GM12878 (cell line): ENCODE data around the gene AHNAK2. TPM values are rescaled to one million over a fixed set of nuclear protein-coding genes. Genes with fewer than 3 reads are reported as not detected.
A peak's percentile ranks its signal among the peaks of the same experiment; 100 is the strongest.
"Not testable (repeated sequence)": the region's sequence is repeated elsewhere in the genome, so short reads cannot be mapped to it uniquely, and the experiment has no call there.

ENCODE experiments used
- ATAC-seq: fragments of 200-7000 bp; cut with Tn5 transposase; 3 replicates; pipeline ENCODE4 v1.9.1; 2020; ENCODE audit warnings: mild to moderate bottlenecking, moderate library complexity
- BruUV-seq: library from RNA; stranded (reverse); fragments of 400-500 nt; replicated peaks from 2 replicates; lab custom pipeline; 2021; lab: Mats Ljungman, UMichigan
- CTCF ChIA-PET: fragments of 300-600 bp; sonication (Branson Sonifier 250); formaldehyde crosslinking; extraction: SDS; loops from one replicate; lab custom pipeline; 2021; ENCODE audit warnings: inconsistent platforms; lab: Yijun Ruan, JAX
- POLR2A ChIA-PET: fragments of 350-600 bp; formaldehyde crosslinking; extraction: SDS; loops from one replicate; lab custom pipeline; 2021; ENCODE audit warnings: inconsistent platforms; lab: Charles Lee
- RAD21 ChIA-PET: fragments of 300-600 bp; sonication (Branson Sonifier 250); formaldehyde crosslinking; loops from one replicate; lab custom pipeline; 2023; ENCODE audit warnings: antibody characterized with exemption; ENCODE audit not compliant: unreplicated experiment; lab: Charles Lee
- SMC1A ChIA-PET: fragments of 300-600 bp; sonication (Branson Sonifier 250); formaldehyde crosslinking; loops from one replicate; lab custom pipeline; 2023; ENCODE audit not compliant: unreplicated experiment, uncharacterized antibody; lab: Charles Lee
- DNase-seq: peaks from one replicate; pipeline ENCODE4 v3.0.0-alpha.2; 2011; ENCODE audit warnings: low read depth, low spot score
- FAIRE-seq: peaks from 3 replicates; lab custom pipeline; 2011; peaks lifted over from hg19 to GRCh38; lab: Jason Lieb, UNC
- H2AFZ ChIP-seq: 2 replicates; pipeline ENCODE4 v1.6.0; 2011; ENCODE audit warnings: low read depth, low read length, control low read depth; ENCODE audit not compliant: control insufficient read depth
- H3K27ac ChIP-seq: 2 replicates; pipeline ENCODE4 v1.5.1; 2011; ENCODE audit warnings: control low read depth; ENCODE audit not compliant: control insufficient read depth, insufficient read depth
- H3K27me3 ChIP-seq, 2 experiments: replicated peaks in 1 of 2; 2 replicates each; pipeline versions ENCODE4 v1.6.0 to v1.6.1; 2011; ENCODE audit warnings: low read length in 1 of 2; ENCODE audit not compliant: control insufficient read depth in 2 of 2, insufficient read depth in 2 of 2
- H3K36me3 ChIP-seq, 2 experiments: 2 replicates each; pipeline ENCODE4 v1.5.1; 2011; ENCODE audit warnings: low read length in 1 of 2; ENCODE audit not compliant: control insufficient read depth in 2 of 2, insufficient read depth in 2 of 2
- H3K4me1 ChIP-seq: 2 replicates; pipeline ENCODE4 v1.6.1; 2011; ENCODE audit warnings: mild to moderate bottlenecking, low read length, moderate library complexity, mixed read lengths; ENCODE audit not compliant: control insufficient read depth, insufficient read depth
- H3K4me2 ChIP-seq: 2 replicates; pipeline ENCODE4 v1.6.0; 2011; ENCODE audit warnings: control low read depth; ENCODE audit not compliant: control insufficient read depth, insufficient read depth
- H3K4me3 ChIP-seq: fragments of 200-600 bp; sonication (generic); 2 replicates; pipeline ENCODE4 v1.5.1; 2016
- H3K79me2 ChIP-seq: 2 replicates; pipeline ENCODE4 v1.6.0; 2011; ENCODE audit warnings: low read length; ENCODE audit not compliant: control insufficient read depth, insufficient read depth
- H3K9ac ChIP-seq: 2 replicates; pipeline ENCODE4 v1.8.0; 2011; ENCODE audit warnings: low read length, control low read depth, mixed read lengths; ENCODE audit not compliant: control insufficient read depth, insufficient read depth
- H3K9me3 ChIP-seq: replicated peaks from 3 replicates; pipeline ENCODE4 v1.5.1; 2011; ENCODE audit warnings: mild to moderate bottlenecking, low read length; ENCODE audit not compliant: control insufficient read depth, insufficient read depth
- H4K20me1 ChIP-seq: 2 replicates; pipeline ENCODE4 v1.6.0; 2011; ENCODE audit not compliant: control insufficient read depth, insufficient read depth
- ASH2L ChIP-seq: fragments of 300-600, 200-600 bp; sonication (generic); IDR thresholded peaks from 2 replicates; pipeline ENCODE4 v1.6.1; 2017; ENCODE audit warnings: low read depth, mild to moderate bottlenecking, borderline replicate concordance
- NFXL1 ChIP-seq: fragments of 450-650 bp; IDR thresholded peaks from 2 replicates; pipeline ENCODE4 v1.6.1; 2017; ENCODE audit warnings: antibody characterized with exemption, mild to moderate bottlenecking, borderline replicate concordance
- NFYB ChIP-seq: IDR thresholded peaks from 2 replicates; pipeline ENCODE4 v1.6.1; 2011; ENCODE audit warnings: low read depth, mild to moderate bottlenecking, low read length, improper control_type of control experiment, moderate library complexity; ENCODE audit not compliant: insufficient read depth
- NKRF ChIP-seq: fragments of 450-650 bp; conservative IDR thresholded peaks from 2 replicates; pipeline ENCODE4 v1.6.1; 2017; ENCODE audit warnings: mild to moderate bottlenecking, moderate library complexity
- PKNOX1 ChIP-seq: fragments of 450-650 bp; IDR thresholded peaks from 2 replicates; pipeline ENCODE4 v1.6.1; 2016; ENCODE audit warnings: mild to moderate bottlenecking
- POLR2AphosphoS5 ChIP-seq: IDR thresholded peaks from 2 replicates; pipeline ENCODE4 v1.6.1; 2011; ENCODE audit warnings: mild to moderate bottlenecking, low read length, inconsistent platforms
- SRF ChIP-seq, 2 experiments: IDR thresholded peaks; 2 replicates each; pipeline ENCODE4 v1.6.1; 2011; ENCODE audit warnings: low read depth in 2 of 2, low read length in 2 of 2, mild to moderate bottlenecking in 1 of 2, moderate library complexity in 1 of 2
- WGBS: methylation state at CpG from one replicate; pipeline ENCODE4 v1.1.6; 2016; ENCODE audit warnings: low lambda C conversion rate; ENCODE audit not compliant: insufficient replicate concordance, insufficient coverage; ENCODE audit errors: missing lambda C conversion rate; 5-methylcytosine and 5-hydroxymethylcytosine counted together
- in situ Hi-C: fragments of 300-500 bp; cut with MboI; formaldehyde crosslinking; loops from 9 replicates; pipeline ENCODE4 v1.14.3; 2018; ENCODE audit warnings: mixed read lengths
- intact Hi-C: fragments of 100-400 bp; cut with micrococcal nuclease; formaldehyde crosslinking; loops from one replicate; pipeline ENCODE4 v1.14.2; 2022; ENCODE audit not compliant: unreplicated experiment
- polyA plus RNA-seq, 11 experiments: library from polyadenylated mRNA; depleted of rRNA in 4 of 11; unstranded in 6 of 11; stranded (reverse) in 5 of 11; fragments of >200 nt; fragmentation: Nextera tagmentation in 4 of 11; fragmentation: Illumina TruSeq in 1 of 11; extraction: Ambion mirVana in 4 of 11; extraction: Trizol in 1 of 11; gene quantifications; 1 replicate in 1 of 11; 2 replicates in 10 of 11; pipeline versions ENCODE4 v1.2.1 to v1.2.3, GENCODE V29; 2011 to 2016; ENCODE audit warnings: inconsistent platforms in 2 of 11, missing spikeins in 2 of 11, low read depth in 1 of 11
- total RNA-seq, 4 experiments: library from RNA; depleted of rRNA in 3 of 4; stranded (reverse); fragments of >200 nt in 3 of 4; fragmentation: Illumina TruSeq in 1 of 4; extraction: Trizol in 1 of 4; gene quantifications; 2 replicates each; pipeline versions ENCODE4 v1.2.1 to v1.2.3, GENCODE V29; 2013 to 2021

Gene AHNAK2
- total and polyA plus RNA-seq, 10 of the 15 experiments (the other 5 are each of a cell fraction or from before 2014, with no cell fraction given) = 0.03 to 0.10 TPM; not detected in 8

GRCh38 chr14:105027718-105028117 is 49.5 kb upstream of the AHNAK2 start:
- H2AFZ ChIP-seq, H3K27me3 ChIP-seq, H3K79me2 ChIP-seq, H3K4me3 ChIP-seq, H3K9me3 ChIP-seq, in situ Hi-C loops, DNase-seq, H3K36me3 ChIP-seq, ATAC-seq, H3K9ac ChIP-seq, H4K20me1 ChIP-seq, H3K4me2 ChIP-seq, FAIRE-seq: not testable (repeated sequence)
- TSS peak; percentile 91 for BruUV-seq
- 0 out of 2 replicates have a peak, but pooled peaks have one; percentile 8 for TF ChIP-seq POLR2AphosphoS5
- ChIA-PET POLR2A (interaction anchor here (2.5 to 3.7 kb wide), 2 partner anchors 11 to 43 kb away, joined by 12 to 14 read pairs; no protein-coding TSS in a partner anchor), SMC1A (interaction anchor here (1.0 to 1.8 kb wide), 4 partner anchors 9 to 38 kb away, joined by 3 to 4 read pairs (median 3); no protein-coding TSS in a partner anchor), CTCF (interaction anchor here (1.4 to 5.0 kb wide), 2 partner anchors 18 to 52 kb away, joined by 6 to 28 read pairs; no protein-coding TSS in a partner anchor), RAD21 (interaction anchor here (0.7 to 2.4 kb wide), 3 partner anchors 12 to 869 kb away, joined by 3 to 7 read pairs (median 3); no protein-coding TSS in a partner anchor)
- intact Hi-C loops = loop anchor here (2.0 kb wide), 1 partner anchor 17 kb away; no protein-coding TSS in a partner anchor
- Histone ChIP-seq H3K27ac (peak overlapping the region; percentile 84), H3K4me1 (peaks cover 21% of the 10 kb centered on the region)
- WGBS = 100% methylated on average over 4 of the region's 4 CpGs

DNA sequence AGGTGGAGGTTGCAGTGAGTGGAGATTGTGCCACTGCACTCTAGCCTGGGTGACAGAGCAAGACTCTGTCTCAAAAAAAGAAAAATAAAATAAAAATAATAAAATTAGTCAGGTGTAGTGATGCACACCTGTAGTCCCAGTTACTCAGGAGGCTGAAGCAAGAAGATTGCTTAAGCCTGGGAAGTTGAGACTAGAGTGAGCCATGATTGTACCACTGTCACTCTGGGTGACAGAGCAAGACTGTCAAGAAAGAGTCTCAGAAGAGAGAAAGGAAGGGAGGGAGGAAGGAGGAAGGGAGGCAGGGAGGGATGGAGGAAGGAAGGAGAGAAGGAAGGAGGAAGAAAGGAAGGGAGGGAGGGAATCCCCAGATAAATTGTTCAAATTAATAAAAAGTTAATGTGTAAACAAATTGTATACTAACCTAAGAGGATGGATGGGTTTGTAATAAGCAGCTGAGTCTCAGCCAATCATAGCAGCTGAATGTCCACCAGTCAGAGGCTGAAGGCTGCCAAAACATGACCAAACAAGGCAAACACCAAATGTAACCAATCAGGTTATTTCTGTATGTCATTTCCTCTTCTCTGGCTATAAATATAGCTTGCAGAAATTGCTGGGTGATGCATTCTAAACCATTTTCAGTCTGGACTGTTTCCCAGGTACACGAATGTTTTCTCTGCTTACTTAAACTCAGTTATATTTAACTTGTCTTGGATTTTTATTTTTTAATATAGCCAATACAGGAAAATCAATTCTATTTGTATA is 48.8 kb upstream of the AHNAK2 start:
- peak overlapping the region; percentile 24; the same call in 1 of the 2 replicates for H2AFZ ChIP-seq
- CTCF ChIA-PET = interaction anchor here (1.0 to 5.0 kb wide), 2 partner anchors 8 to 19 kb away, joined by 3 to 28 read pairs; no protein-coding TSS in a partner anchor
- in situ Hi-C loops = no loop called here
- no peak for DNase-seq
- peak; percentile 39; the same call in 1 of the 2 replicates for TF ChIP-seq PKNOX1
- no peak for TF ChIP-seq NKRF
- peak; percentile 85 for TF ChIP-seq NFYB
- TF ChIP-seq POLR2AphosphoS5 = peak; percentile 74; the same call in 1 of the 2 replicates
- peak; percentile 85 to 96 for TF ChIP-seq SRF (IDR thresholded peaks at IDR 0.05; ENCODE audit: low read depth in 2 of 2, low read length in 2 of 2)
- no peak for TF ChIP-seq NFXL1
- no peak for TF ChIP-seq ASH2L
- TF ChIP-seq, all 136 proteins: peak for 4
- peak; percentile 78 for FAIRE-seq
- peaks cover 5% of the 10 kb centered on the region; the same call in 1 of the 3 replicates for H3K9me3 ChIP-seq
- H3K4me3 ChIP-seq = no peak overlapping the region
- H3K36me3 ChIP-seq = no peaks in the 10 kb centered on the region
- H4K20me1 ChIP-seq = no peaks in the 10 kb centered on the region
- H3K9ac ChIP-seq = no peak overlapping the region
- ChIA-PET SMC1A (interaction anchor here (1.0 to 2.5 kb wide), 5 partner anchors 9 to 37 kb away, joined by 3 to 5 read pairs (median 3); no protein-coding TSS in a partner anchor), POLR2A (interaction anchor here (2.4 to 3.7 kb wide), 3 partner anchors 10 to 44 kb away, joined by 12 to 14 read pairs (median 14); partner anchors contain the start of gene GPR132), RAD21 (interaction anchor here (0.7 to 2.4 kb wide), 5 partner anchors 11 to 868 kb away, joined by 3 to 7 read pairs (median 4); no protein-coding TSS in a partner anchor)
- H3K4me1 ChIP-seq = peaks cover 21% of the 10 kb centered on the region
- H3K4me2 ChIP-seq = 0 out of 2 replicates have a peak overlapping the region, but pooled peaks have one; percentile 12
- ATAC-seq = peak; percentile 49
- intact Hi-C loops = loop anchor here (2.0 kb wide), 1 partner anchor 18 kb away; no protein-coding TSS in a partner anchor
- peaks cover 10% of the 10 kb centered on the region for H3K79me2 ChIP-seq
- 9% methylated on average over 1 of the region's 1 CpG for WGBS
- H3K27ac ChIP-seq = peak overlapping the region; percentile 84
- H3K27me3 ChIP-seq = no peaks in the 10 kb centered on the region
- no TSS peak for BruUV-seq
